Activated effector memory CD4-positive, alpha-beta T cell treated with anti-CD3 and anti-CD28 coated beads, Interleukin-2, amount 50 U/mL, for 16 hours (primary cell): ENCODE results near the gene FER.
"Not testable (repeated sequence)": the region's sequence is repeated elsewhere in the genome, so short reads cannot be mapped to it uniquely, and the experiment has no call there.

ENCODE experiments used
- DNase-seq: peaks from one replicate; pipeline ENCODE4 v3.0.0-alpha.2; 2020

The FER gene

GRCh38 chr5:108989761-108990392, 242.2 kb downstream of the FER start:
- no peak for DNase-seq

GRCh38 chr5:108992396-108993085, 244.8 kb downstream of the FER start:
- not testable (repeated sequence) for DNase-seq

GRCh38 chr5:108993440-108993839, 245.7 kb downstream of the FER start:
- not testable (repeated sequence) for DNase-seq

- no peak for DNase-seq
These were observed 250.0 kb downstream of the FER start for GRCh38 chr5:108997720-108998119.

- DNase-seq: no peak
These were observed 250.5 kb downstream of the FER start for GRCh38 chr5:108998216-108998615.

- no peak for DNase-seq
These were observed 256.2 kb downstream of the FER start for GRCh38 chr5:109003928-109004327.

GRCh38 chr5:109005297-109006009, 257.8 kb downstream of the FER start:
- no peak for DNase-seq

- no peak for DNase-seq
These were observed 258.4 kb downstream of the FER start for GRCh38 chr5:109006129-109006528.

- DNase-seq: no peak
These were observed 268.6 kb downstream of the FER start for GRCh38 chr5:109016300-109016699.

- DNase-seq: no peak
These were observed 274.4 kb downstream of the FER start for GRCh38 chr5:109022056-109022455.

- DNase-seq: not testable (repeated sequence)
These were observed 278.0 kb downstream of the FER start for GRCh38 chr5:109025729-109026128.

GRCh38 chr5:109027983-109028607, 280.4 kb downstream of the FER start:
- DNase-seq: no peak

GRCh38 chr5:109028608-109029299, 281.1 kb downstream of the FER start:
- no peak for DNase-seq

GRCh38 chr5:109029847-109030246, 282.1 kb downstream of the FER start:
- DNase-seq: no peak

- DNase-seq: no peak
These were observed 282.9 kb downstream of the FER start for GRCh38 chr5:109030360-109031143.

GRCh38 chr5:109034306-109034705, 286.6 kb downstream of the FER start:
- no peak for DNase-seq

GRCh38 chr5:109035436-109035835, 287.7 kb downstream of the FER start:
- DNase-seq: no peak

- DNase-seq: no peak
These were observed 290.6 kb downstream of the FER start for GRCh38 chr5:109038209-109038840.

GRCh38 chr5:109041317-109041716, 293.6 kb downstream of the FER start:
- no peak for DNase-seq

GRCh38 chr5:109045710-109046109, 298.0 kb downstream of the FER start:
- DNase-seq: no peak

GRCh38 chr5:109049565-109049964, 301.9 kb downstream of the FER start:
- no peak for DNase-seq

GRCh38 chr5:109050321-109050720, 302.6 kb downstream of the FER start:
- DNase-seq: not testable (repeated sequence)
